H1 (cell line): ENCODE measurements around the gene REPIN1. TPM values are rescaled to one million over a fixed set of nuclear protein-coding genes. Genes with fewer than 3 reads are reported as not detected.

Experiments used
- CTCF ChIA-PET: fragments of 300-600 bp; sonication (Branson Sonifier 250); formaldehyde crosslinking; loops from one replicate; lab custom pipeline; 2021; ENCODE audit not compliant: partially characterized antibody; lab: Charles Lee
- POLR2A ChIA-PET: fragments of 300-600 bp; sonication (Branson Sonifier 250); formaldehyde crosslinking; loops from one replicate; lab custom pipeline; 2021; ENCODE audit warnings: inconsistent platforms; ENCODE audit not compliant: partially characterized antibody; lab: Charles Lee
- DNase-seq, 2 experiments: peaks; one replicate each; pipeline versions ENCODE4 v3.0.0 to v3.0.0-alpha.2; 2010 to 2022; ENCODE audit warnings: low spot score in 2 of 2, low read depth in 1 of 2, mixed read lengths in 1 of 2
- FAIRE-seq: peaks from 2 replicates; lab custom pipeline; 2011; peaks lifted over from hg19 to GRCh38; lab: Jason Lieb, UNC
- H2AFZ ChIP-seq: 2 replicates; pipeline ENCODE4 v1.8.1; 2012; ENCODE audit warnings: low read length, inconsistent platforms
- H2AK5ac ChIP-seq: 2 replicates; pipeline ENCODE4 v1.6.1; 2013; ENCODE audit warnings: low read depth, low read length
- H2BK120ac ChIP-seq: replicated peaks from 2 replicates; pipeline ENCODE3; 2013; ENCODE audit warnings: low read depth, low read length, inconsistent platforms
- H2BK12ac ChIP-seq: 2 replicates; pipeline ENCODE4 v1.6.1; 2013; ENCODE audit warnings: low read depth, low read length
- H2BK15ac ChIP-seq: 2 replicates; pipeline ENCODE4 v1.6.1; 2013; ENCODE audit warnings: low read length
- H2BK20ac ChIP-seq: 2 replicates; pipeline ENCODE4 v1.6.1; 2013; ENCODE audit warnings: low read length
- H2BK5ac ChIP-seq: 2 replicates; pipeline ENCODE4 v1.6.1; 2013; ENCODE audit warnings: low read depth, low read length
- H3K14ac ChIP-seq: 2 replicates; pipeline ENCODE4 v1.6.1; 2013; ENCODE audit warnings: inconsistent platforms; ENCODE audit not compliant: insufficient read length
- H3K18ac ChIP-seq: 2 replicates; pipeline ENCODE4 v1.6.1; 2013; ENCODE audit warnings: low read length; ENCODE audit errors: extremely low read depth
- H3K23ac ChIP-seq: 2 replicates; pipeline ENCODE4 v1.6.1; 2013; ENCODE audit warnings: inconsistent platforms; ENCODE audit not compliant: insufficient read length
- H3K23me2 ChIP-seq: 2 replicates; pipeline ENCODE4 v1.6.1; 2013; ENCODE audit warnings: low read depth, low read length
- H3K27ac ChIP-seq: 2 replicates; pipeline ENCODE4 v1.6.1; 2011; ENCODE audit warnings: low read depth, low read length, inconsistent platforms
- H3K27me3 ChIP-seq, 4 experiments: replicated peaks in 1 of 4; 1 replicate in 1 of 4; 2 replicates in 3 of 4; pipeline versions ENCODE4 v1.6.1 to v1.8.1; 2011 to 2013; ENCODE audit warnings: low read length in 3 of 4, mild to moderate bottlenecking in 3 of 4, inconsistent platforms in 2 of 4, mixed read lengths in 2 of 4, moderate library complexity in 1 of 4; ENCODE audit not compliant: control insufficient read depth in 3 of 4, insufficient read depth in 3 of 4; ENCODE audit errors: extremely low read depth in 1 of 4
- H3K36me3 ChIP-seq, 4 experiments: 2 replicates each; pipeline versions ENCODE4 v1.6.1 to v1.8.1; 2011 to 2013; ENCODE audit warnings: mild to moderate bottlenecking in 4 of 4, low read length in 3 of 4, moderate library complexity in 2 of 4, control low read depth in 1 of 4, inconsistent platforms in 1 of 4; ENCODE audit not compliant: insufficient read depth in 4 of 4, control insufficient read depth in 2 of 4
- H3K4ac ChIP-seq: replicated peaks from 2 replicates; pipeline ENCODE3; 2013; ENCODE audit warnings: low read length, low read depth, mixed read lengths, inconsistent platforms; ENCODE audit not compliant: insufficient read length
- H3K4me1 ChIP-seq, 4 experiments: replicated peaks in 1 of 4; 1 replicate in 1 of 4; 2 replicates in 3 of 4; pipeline versions ENCODE4 v1.6.1 to v1.8.1; 2011 to 2013; ENCODE audit warnings: low read length in 3 of 4, inconsistent platforms in 2 of 4, mixed read lengths in 1 of 4; ENCODE audit not compliant: insufficient read depth in 4 of 4, control insufficient read depth in 3 of 4
- H3K4me2 ChIP-seq, 2 experiments: 2 replicates each; pipeline versions ENCODE4 v1.6.1 to v1.8.1; 2011 to 2013; ENCODE audit warnings: low read depth in 2 of 2, low read length in 2 of 2, control low read depth in 1 of 2, inconsistent platforms in 1 of 2, mild to moderate bottlenecking in 1 of 2; ENCODE audit not compliant: insufficient read depth in 1 of 2
- H3K4me3 ChIP-seq, 4 experiments: fragments of 200-600, 300-600 bp in 1 of 4; sonication (generic), shearing (Covaris generic), sonication (Bioruptor Twin) in 1 of 4; 2 replicates each; pipeline versions ENCODE4 v1.5.1 to v1.8.1; 2011 to 2016; ENCODE audit warnings: low read length in 4 of 4, low read depth in 3 of 4, control low read depth in 2 of 4, inconsistent platforms in 2 of 4, mild to moderate bottlenecking in 2 of 4, mixed read lengths in 1 of 4, moderate library complexity in 1 of 4; ENCODE audit not compliant: insufficient read depth in 2 of 4; ENCODE audit errors: extremely low read depth in 1 of 4
- H3K56ac ChIP-seq: replicated peaks from 2 replicates; pipeline ENCODE3; 2013; ENCODE audit warnings: low read depth, mild to moderate bottlenecking, mixed read lengths, low read length, inconsistent platforms; ENCODE audit not compliant: insufficient read length
- H3K79me1 ChIP-seq: 2 replicates; pipeline ENCODE4 v1.6.1; 2013; ENCODE audit warnings: low read depth, low read length, control low read depth
- H3K79me2 ChIP-seq, 2 experiments: 2 replicates each; pipeline versions ENCODE4 v1.6.1 to v1.8.1; 2012 to 2013; ENCODE audit warnings: low read length in 2 of 2, mild to moderate bottlenecking in 2 of 2, inconsistent platforms in 1 of 2; ENCODE audit not compliant: insufficient read depth in 2 of 2, control insufficient read depth in 1 of 2
- H3K9ac ChIP-seq, 4 experiments: replicated peaks in 1 of 4; 1 replicate in 1 of 4; 2 replicates in 3 of 4; pipeline versions ENCODE4 v1.6.1 to v1.8.1; 2011 to 2013; ENCODE audit warnings: low read depth in 3 of 4, low read length in 3 of 4, control low read depth in 2 of 4, mild to moderate bottlenecking in 2 of 4, moderate library complexity in 2 of 4, inconsistent platforms in 1 of 4; ENCODE audit errors: extremely low read depth in 1 of 4
- H3K9me3 ChIP-seq, 2 experiments: 2 replicates each; pipeline versions ENCODE4 v1.6.1 to v1.8.1; 2012 to 2013; ENCODE audit warnings: mild to moderate bottlenecking in 2 of 2, moderate library complexity in 2 of 2, control low read depth in 1 of 2, inconsistent platforms in 1 of 2, low read depth in 1 of 2, low read length in 1 of 2, mixed read lengths in 1 of 2; ENCODE audit not compliant: insufficient read depth in 2 of 2
- H4K20me1 ChIP-seq, 2 experiments: replicated peaks in 1 of 2; 2 replicates each; pipeline versions ENCODE3 to v1.8.1; 2011 to 2013; ENCODE audit warnings: inconsistent platforms in 2 of 2, low read length in 2 of 2, mild to moderate bottlenecking in 1 of 2; ENCODE audit not compliant: insufficient read depth in 2 of 2, control insufficient read depth in 1 of 2
- H4K5ac ChIP-seq: 2 replicates; pipeline ENCODE4 v1.6.1; 2013; ENCODE audit warnings: low read length, low read depth, mixed read lengths, inconsistent platforms; ENCODE audit not compliant: insufficient read length
- H4K8ac ChIP-seq: 2 replicates; pipeline ENCODE4 v1.8.0; 2013; ENCODE audit warnings: mild to moderate bottlenecking, moderate library complexity, low read length, inconsistent platforms; ENCODE audit not compliant: insufficient read depth; ENCODE audit errors: extremely low read depth
- H4K91ac ChIP-seq: replicated peaks from 2 replicates; pipeline ENCODE3; 2013; ENCODE audit warnings: low read length, mixed read lengths, inconsistent platforms; ENCODE audit not compliant: insufficient read length
- BRCA1 ChIP-seq: IDR thresholded peaks from 2 replicates; pipeline ENCODE4 v1.6.1; 2012; ENCODE audit warnings: low read depth, low read length, improper control_type of control experiment
- CBX5 ChIP-seq: fragments of 300-800, 300-1000 bp; sonication (generic); IDR thresholded peaks from 2 replicates; pipeline ENCODE4 v1.7.1; 2016; ENCODE audit warnings: antibody characterized with exemption, low read length, low read depth
- PHF8 ChIP-seq: fragments of 200-600 bp; sonication (generic); conservative IDR thresholded peaks from 2 replicates; pipeline ENCODE4 v1.7.1; 2012; ENCODE audit warnings: low read depth, mild to moderate bottlenecking, inconsistent platforms, low read length, moderate library complexity
- SAP30 ChIP-seq: fragments of 300-600 bp; sonication (generic); IDR thresholded peaks from 2 replicates; pipeline ENCODE4 v1.7.1; 2012; ENCODE audit warnings: low read length, moderate library complexity, mild to moderate bottlenecking, inconsistent platforms; ENCODE audit not compliant: insufficient read depth, insufficient replicate concordance
- TBP ChIP-seq: IDR thresholded peaks from 2 replicates; pipeline ENCODE4 v1.6.1; 2011; ENCODE audit warnings: low read depth, low read length, improper control_type of control experiment
- TEAD4 ChIP-seq: IDR thresholded peaks from 2 replicates; pipeline ENCODE4 v1.6.1; 2012; ENCODE audit warnings: low read depth, low read length, inconsistent platforms, mixed read lengths
- ZNF274 ChIP-seq: IDR thresholded peaks from 2 replicates; pipeline ENCODE4 v1.7.0; 2012; ENCODE audit warnings: low read length, borderline replicate concordance; ENCODE audit errors: extremely low read depth
- WGBS, 2 experiments: shearing (Covaris generic) in 1 of 2; methylation state at CpG; one replicate each; pipeline versions ENCODE4 v1.1.6 to v1.1.7; 2013 to 2015; ENCODE audit warnings: low lambda C conversion rate in 2 of 2, mixed read lengths in 2 of 2, inconsistent platforms in 1 of 2, low coverage in 1 of 2, missing lambda C conversion rate in 1 of 2; ENCODE audit not compliant: insufficient replicate concordance in 2 of 2, insufficient coverage in 1 of 2, insufficient read length in 1 of 2; ENCODE audit errors: extremely low coverage in 1 of 2, missing lambda C conversion rate in 1 of 2; 5-methylcytosine and 5-hydroxymethylcytosine counted together
- polyA plus RNA-seq, 7 experiments: library from polyadenylated mRNA; depleted of rRNA in 3 of 7; stranded (reverse) in 5 of 7; unstranded in 2 of 7; fragments of >200 nt in 5 of 7; fragments of 200-250 nt in 2 of 7; gene quantifications; 1 replicate in 5 of 7; 2 replicates in 1 of 7; 4 replicates in 1 of 7; pipeline versions ENCODE4 v1.2.1 to v1.2.3, GENCODE V29; 2011 to 2013; ENCODE audit warnings: missing spikeins in 2 of 7, mixed read lengths in 2 of 7
- total RNA-seq: library from RNA; stranded (reverse); fragmentation: NEBNext Ultra II Directional; extraction: Animal tissue kit (Norgen Biotek cat#: 25700); gene quantifications from 2 replicates; pipeline ENCODE4 v1.2.1, GENCODE V29; 2021
- TF ChIP-seq, protein P1 (sequence below): IDR thresholded peaks from 2 replicates; pipeline ENCODE4 v1.6.1; 2012; ENCODE audit warnings: low read length, inconsistent platforms

The REPIN1 gene
- total and polyA plus RNA-seq, 2 of the 8 experiments (the other 6 are each of a cell fraction or from before 2014, with no cell fraction given) = 98.6 to 125 TPM

DNA sequence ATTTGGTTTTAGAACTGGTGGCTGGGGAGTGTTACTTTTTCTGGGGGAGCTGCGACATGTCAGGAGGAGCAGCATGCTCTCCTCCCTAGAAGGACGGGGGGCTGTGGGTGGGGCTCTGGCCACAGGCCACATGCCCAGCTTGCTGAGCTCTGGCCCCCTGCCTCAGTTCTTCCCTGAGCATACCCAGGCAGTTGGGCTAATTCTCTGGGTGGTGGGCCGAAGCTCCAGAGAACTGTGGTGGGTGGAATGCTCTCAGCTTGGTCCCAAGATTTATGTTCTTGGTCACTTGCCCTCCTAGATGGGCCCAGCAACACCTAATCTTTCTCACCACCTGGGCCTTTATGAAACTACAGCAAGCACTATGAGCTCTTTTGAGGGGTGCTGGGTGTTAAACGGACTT, 5.4 kb downstream of the REPIN1 start:
- H3K79me2 ChIP-seq = peaks cover 7 to 53% of the 10 kb centered on the region in 2 experiments; a peak in 3 of 4 replicates
- no peak overlapping the region for H3K9ac ChIP-seq
- H3K56ac ChIP-seq = no peak overlapping the region
- TF ChIP-seq SAP30 (no peak), ZNF274 (no peak), BRCA1 (no peak), CBX5 (no peak), TBP (no peak), PHF8 (no peak), TEAD4 (no peak)
- TF ChIP-seq, protein P1, sequence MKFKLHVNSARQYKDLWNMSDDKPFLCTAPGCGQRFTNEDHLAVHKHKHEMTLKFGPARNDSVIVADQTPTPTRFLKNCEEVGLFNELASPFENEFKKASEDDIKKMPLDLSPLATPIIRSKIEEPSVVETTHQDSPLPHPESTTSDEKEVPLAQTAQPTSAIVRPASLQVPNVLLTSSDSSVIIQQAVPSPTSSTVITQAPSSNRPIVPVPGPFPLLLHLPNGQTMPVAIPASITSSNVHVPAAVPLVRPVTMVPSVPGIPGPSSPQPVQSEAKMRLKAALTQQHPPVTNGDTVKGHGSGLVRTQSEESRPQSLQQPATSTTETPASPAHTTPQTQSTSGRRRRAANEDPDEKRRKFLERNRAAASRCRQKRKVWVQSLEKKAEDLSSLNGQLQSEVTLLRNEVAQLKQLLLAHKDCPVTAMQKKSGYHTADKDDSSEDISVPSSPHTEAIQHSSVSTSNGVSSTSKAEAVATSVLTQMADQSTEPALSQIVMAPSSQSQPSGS = no peak
- TF ChIP-seq, all 59 proteins: peak for 0
- 90% methylated on average over 4 of the region's 4 CpGs; no CpG with 5 or more reads in 1 of the 2 experiments for WGBS, 2 experiments
- H3K27me3 ChIP-seq = no peaks in the 10 kb centered on the region
- FAIRE-seq (no peak), DNase-seq (no peak)
- H2AK5ac ChIP-seq = no peak overlapping the region
- no peak overlapping the region for H3K4ac ChIP-seq
- H2BK15ac ChIP-seq = no peak overlapping the region
- no peak overlapping the region for H3K14ac ChIP-seq
- peaks cover 2 to 15% of the 10 kb centered on the region in 2 experiments for H4K20me1 ChIP-seq
- peaks cover 16 to 49% (median 31%) of the 10 kb centered on the region in 4 experiments for H3K36me3 ChIP-seq
- H3K79me1 ChIP-seq = peaks cover 18% of the 10 kb centered on the region
- H2BK120ac ChIP-seq = no peak overlapping the region
- H3K9me3 ChIP-seq = no peaks in the 10 kb centered on the region
- no peak overlapping the region for H4K91ac ChIP-seq
- no peak overlapping the region for H3K4me2 ChIP-seq
- no peak overlapping the region for H3K4me3 ChIP-seq
- no peak overlapping the region for H2AFZ ChIP-seq
- ChIA-PET CTCF (interaction anchor here (0.6 to 2.5 kb wide), 10 partner anchors 10 to 1308 kb away, joined by 3 to 13 read pairs (median 4); no protein-coding TSS in a partner anchor), POLR2A (interaction anchor here (1.0 to 8.6 kb wide), 14 partner anchors 7 to 44 kb away, joined by 4 to 230 read pairs (median 6); partner anchors contain the start of gene REPIN1)
- no peak overlapping the region for H4K8ac ChIP-seq
- 0 out of 2 replicates have a peak overlapping the region, but pooled peaks have one; percentile 1 for H3K18ac ChIP-seq
- no peak overlapping the region for H2BK20ac ChIP-seq
- no peak overlapping the region for H3K23ac ChIP-seq
- no peak overlapping the region for H2BK5ac ChIP-seq
- no peak overlapping the region for H4K5ac ChIP-seq
- H2BK12ac ChIP-seq = 0 out of 2 replicates have a peak overlapping the region, but pooled peaks have one; percentile 0
- no peak overlapping the region for H3K27ac ChIP-seq
- peaks cover 10% of the 10 kb centered on the region; the same call in 1 of the 2 replicates for H3K23me2 ChIP-seq
- H3K4me1 ChIP-seq = peaks cover 7 to 30% (median 11%) of the 10 kb centered on the region in 4 experiments
